Measurements from ENCODE around the gene SCAMP3. TPM values are rescaled to one million over a fixed set of nuclear protein-coding genes. Genes with fewer than 3 reads are reported as not detected.

Gene SCAMP3
- total and polyA plus RNA-seq, 10 of the 15 experiments (the other 5 are each of a cell fraction or from before 2014, with no cell fraction given) = 17.2 to 133 (median 87.3) TPM

GRCh38 chr1:155277070-155277901 is 15.1 kb upstream of the SCAMP3 start, which contains the start of gene HCN3 (continued):
- 0 out of 2 replicates have a peak, but pooled peaks have one; percentile 7 for TF ChIP-seq REST (IDR thresholded peaks at IDR 0.05; ENCODE audit: low read depth, low read length)
- TF ChIP-seq SUZ12 (IDR thresholded peaks at IDR 0.05; ENCODE audit: unreplicated experiment) = no peak
- TF ChIP-seq ZNF687 (IDR thresholded peaks at IDR 0.05) = peak; percentile 16; the same call in 1 of the 2 replicates
- no peak for TF ChIP-seq CBFB (IDR thresholded peaks at IDR 0.05; ENCODE audit: low read depth)
- TF ChIP-seq SIN3A (IDR thresholded peaks at IDR 0.05; ENCODE audit: low read depth, low read length) = peak; percentile 83; the same call in 1 of the 2 replicates
- peak; percentile 28 for TF ChIP-seq RELA (IDR thresholded peaks at IDR 0.05; ENCODE audit: borderline replicate concordance, partially characterized antibody)
- TF ChIP-seq BMI1 (IDR thresholded peaks at IDR 0.05; ENCODE audit: borderline replicate concordance) = no peak
- no peak for TF ChIP-seq TCF12 (IDR thresholded peaks at IDR 0.05; ENCODE audit: low read depth, low read length)
- TF ChIP-seq HDAC6 (IDR thresholded peaks at IDR 0.05; ENCODE audit: unreplicated experiment) = no peak
- peak; percentile 48; the same call in 1 of the 2 replicates for TF ChIP-seq NR2F1 (conservative IDR thresholded peaks at IDR 0.05)
- peak; percentile 81 for TF ChIP-seq GATAD2B (conservative IDR thresholded peaks at IDR 0.05; ENCODE audit: low read depth)
- no peak for TF ChIP-seq MLLT1 (IDR thresholded peaks at IDR 0.05)
- no peak for TF ChIP-seq CHD2 (IDR thresholded peaks at IDR 0.05; ENCODE audit: borderline replicate concordance, low read depth, low read length)
- no peak for TF ChIP-seq FOXK2 (IDR thresholded peaks at IDR 0.05)
- no peak for TF ChIP-seq ZNF207 (IDR thresholded peaks at IDR 0.05; ENCODE audit: borderline replicate concordance)
- TF ChIP-seq TCF7 (IDR thresholded peaks at IDR 0.05; ENCODE audit: borderline replicate concordance) = no peak
- TF ChIP-seq HDGF (IDR thresholded peaks at IDR 0.05) = no peak
- TF ChIP-seq EP300 (IDR thresholded peaks at IDR 0.05; ENCODE audit: borderline replicate concordance in 1 of 2, control insufficient read depth in 1 of 2, low read depth in 2 of 2, low read length in 2 of 2) = no peak
- peak; percentile 84 for TF ChIP-seq IKZF1 (conservative IDR thresholded peaks at IDR 0.05)
- no peak for TF ChIP-seq YBX1 (IDR thresholded peaks at IDR 0.05)
- TF ChIP-seq ZZZ3 (IDR thresholded peaks at IDR 0.05; ENCODE audit: control insufficient read depth, insufficient read length, low read depth) = no peak
- no peak for TF ChIP-seq WRNIP1 (IDR thresholded peaks at IDR 0.05; ENCODE audit: borderline replicate concordance, low read depth, low read length)

Measured in GM12878 (cell line).